Measurements from ENCODE around the gene CAMTA2. TPM values are rescaled to one million over a fixed set of nuclear protein-coding genes. Genes with fewer than 3 reads are reported as not detected.

The CAMTA2 gene
- polyA plus RNA-seq, 1 donor (not counting 4 experiments of a cell fraction or from before 2014, with no cell fraction given) = 8.5 TPM

DNA sequence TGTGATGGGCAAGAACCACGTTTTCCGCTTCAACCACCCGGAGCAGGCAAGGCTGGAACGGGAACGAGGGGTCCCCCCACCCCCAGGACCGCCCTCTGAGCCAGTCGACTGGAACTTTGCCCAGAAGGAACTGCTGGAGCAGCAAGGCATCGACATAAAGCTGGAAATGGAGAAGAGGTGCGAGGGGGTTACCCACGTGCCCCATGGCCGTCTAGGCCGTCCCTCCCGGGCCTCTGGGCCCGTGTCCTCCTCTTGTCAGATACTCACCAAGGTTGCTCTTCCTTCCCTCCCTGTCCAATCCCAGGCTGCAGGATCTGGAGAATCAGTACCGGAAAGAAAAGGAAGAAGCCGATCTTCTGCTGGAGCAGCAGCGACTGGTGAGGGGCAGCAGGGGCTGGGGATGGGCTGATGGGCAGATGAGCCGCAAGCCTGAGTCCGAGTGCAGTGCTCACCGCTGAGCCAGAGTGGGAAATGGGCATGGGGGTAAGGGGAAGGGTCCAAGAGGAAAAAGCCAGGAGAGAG, 33.1 kb upstream of the CAMTA2 start:
- FAIRE-seq = no peak
- TF ChIP-seq, protein P1, sequence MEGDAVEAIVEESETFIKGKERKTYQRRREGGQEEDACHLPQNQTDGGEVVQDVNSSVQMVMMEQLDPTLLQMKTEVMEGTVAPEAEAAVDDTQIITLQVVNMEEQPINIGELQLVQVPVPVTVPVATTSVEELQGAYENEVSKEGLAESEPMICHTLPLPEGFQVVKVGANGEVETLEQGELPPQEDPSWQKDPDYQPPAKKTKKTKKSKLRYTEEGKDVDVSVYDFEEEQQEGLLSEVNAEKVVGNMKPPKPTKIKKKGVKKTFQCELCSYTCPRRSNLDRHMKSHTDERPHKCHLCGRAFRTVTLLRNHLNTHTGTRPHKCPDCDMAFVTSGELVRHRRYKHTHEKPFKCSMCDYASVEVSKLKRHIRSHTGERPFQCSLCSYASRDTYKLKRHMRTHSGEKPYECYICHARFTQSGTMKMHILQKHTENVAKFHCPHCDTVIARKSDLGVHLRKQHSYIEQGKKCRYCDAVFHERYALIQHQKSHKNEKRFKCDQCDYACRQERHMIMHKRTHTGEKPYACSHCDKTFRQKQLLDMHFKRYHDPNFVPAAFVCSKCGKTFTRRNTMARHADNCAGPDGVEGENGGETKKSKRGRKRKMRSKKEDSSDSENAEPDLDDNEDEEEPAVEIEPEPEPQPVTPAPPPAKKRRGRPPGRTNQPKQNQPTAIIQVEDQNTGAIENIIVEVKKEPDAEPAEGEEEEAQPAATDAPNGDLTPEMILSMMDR (optimal IDR thresholded peaks at IDR 0.05 in 1 of 3, IDR thresholded peaks at IDR 0.05 in 1 of 3, conservative IDR thresholded peaks at IDR 0.05 in 1 of 3; ENCODE audit: extremely low read depth in 1 of 3, insufficient read depth in 2 of 3, low read length in 3 of 3) = no peak
- TF ChIP-seq EZH2 (IDR thresholded peaks at IDR 0.05; ENCODE audit: low read length) = no peak
- H3K4me3 ChIP-seq (ENCODE audit: control insufficient read depth in 2 of 3, extremely low read depth in 1 of 3, insufficient read depth in 2 of 3, low read depth in 1 of 3, low read length in 3 of 3) = no peak overlapping the region
- no peak overlapping the region for H2AFZ ChIP-seq (ENCODE audit: control insufficient read depth, low read length)
- dilution Hi-C loops (cut with MboI; ENCODE audit: extremely low pct_ligation_motif_present, low sequenced_read_pairs) = no loop called here
- DNase-seq (ENCODE audit: low read depth, low spot score) = no peak
- H3K9me1 ChIP-seq (ENCODE audit: control insufficient read depth, extremely low read depth, insufficient read depth, low read length) = no peaks in the 10 kb centered on the region
- H3K27me3 ChIP-seq (ENCODE audit: control insufficient read depth, extremely low read depth, insufficient read depth, low read length) = no peaks in the 10 kb centered on the region
- H3K9ac ChIP-seq (ENCODE audit: control insufficient read depth, extremely low read depth, insufficient read depth, low read length) = no peak overlapping the region
- no peaks in the 10 kb centered on the region for H3K4me1 ChIP-seq (ENCODE audit: control insufficient read depth, extremely low read depth, insufficient read depth, low read length)
- H3K79me2 ChIP-seq (ENCODE audit: control insufficient read depth, insufficient read depth, low read length) = no peaks in the 10 kb centered on the region
- H3K36me3 ChIP-seq (ENCODE audit: control insufficient read depth in 2 of 2, extremely low read depth in 1 of 2, insufficient read depth in 2 of 2, low read length in 2 of 2) = peaks cover 33 to 57% of the 10 kb centered on the region in 2 experiments
- no peaks in the 10 kb centered on the region for H3K9me3 ChIP-seq (ENCODE audit: control insufficient read depth, low read depth, low read length)
- no peak overlapping the region for H3K4me2 ChIP-seq (ENCODE audit: control insufficient read depth, extremely low read depth, insufficient read depth, low read depth, low read length)
- no peaks in the 10 kb centered on the region for H4K20me1 ChIP-seq (ENCODE audit: control insufficient read depth, extremely low read depth, insufficient read depth, low read length)
- no peak overlapping the region for H3K27ac ChIP-seq (ENCODE audit: control insufficient read depth, insufficient read depth, low read length)

- H3K36me3 ChIP-seq (ENCODE audit: control insufficient read depth in 2 of 2, extremely low read depth in 1 of 2, insufficient read depth in 2 of 2, low read length in 2 of 2) = peaks cover 39 to 62% of the 10 kb centered on the region in 2 experiments
These were observed 32.0 kb upstream of the CAMTA2 start for GRCh38 chr17:5019475-5019956.

More at GRCh38 chr17:5019475-5019956, 32.0 kb upstream of the CAMTA2 start:
- Histone ChIP-seq H3K27ac (ENCODE audit: control insufficient read depth, insufficient read depth, low read length) (no peak overlapping the region), H3K79me2 (ENCODE audit: control insufficient read depth, insufficient read depth, low read length) (no peaks in the 10 kb centered on the region), H2AFZ (ENCODE audit: control insufficient read depth, low read length) (no peak overlapping the region), H3K27me3 (ENCODE audit: control insufficient read depth, extremely low read depth, insufficient read depth, low read length) (no peaks in the 10 kb centered on the region), H3K9me3 (ENCODE audit: control insufficient read depth, low read depth, low read length) (no peaks in the 10 kb centered on the region), H3K9ac (ENCODE audit: control insufficient read depth, extremely low read depth, insufficient read depth, low read length) (no peak overlapping the region), H3K4me3 (ENCODE audit: control insufficient read depth in 2 of 3, extremely low read depth in 1 of 3, insufficient read depth in 2 of 3, low read depth in 1 of 3, low read length in 3 of 3) (no peak overlapping the region), H3K9me1 (ENCODE audit: control insufficient read depth, extremely low read depth, insufficient read depth, low read length) (no peaks in the 10 kb centered on the region), H4K20me1 (ENCODE audit: control insufficient read depth, extremely low read depth, insufficient read depth, low read length) (no peaks in the 10 kb centered on the region), H3K4me2 (ENCODE audit: control insufficient read depth, extremely low read depth, insufficient read depth, low read depth, low read length) (no peak overlapping the region), H3K4me1 (ENCODE audit: control insufficient read depth, extremely low read depth, insufficient read depth, low read length) (no peaks in the 10 kb centered on the region)
- TF ChIP-seq, protein P1 (optimal IDR thresholded peaks at IDR 0.05 in 1 of 3, IDR thresholded peaks at IDR 0.05 in 1 of 3, conservative IDR thresholded peaks at IDR 0.05 in 1 of 3; ENCODE audit: extremely low read depth in 1 of 3, insufficient read depth in 2 of 3, low read length in 3 of 3) = peak in 1 of 3 experiments; percentile 11
- TF ChIP-seq EZH2 (IDR thresholded peaks at IDR 0.05; ENCODE audit: low read length) = no peak
- dilution Hi-C loops (cut with MboI; ENCODE audit: extremely low pct_ligation_motif_present, low sequenced_read_pairs) = no loop called here
- DNase-seq (ENCODE audit: low read depth, low spot score) = no peak
- FAIRE-seq = no peak
